Motor neuron (in vitro differentiated cells): ENCODE results near the gene ADCYAP1R1. TPM values are rescaled to one million over a fixed set of nuclear protein-coding genes. Genes with fewer than 3 reads are reported as not detected.

Source experiments
- ATAC-seq, 8 experiments: fragments of 200-7000 bp; cut with Tn5 transposase; replicated peaks in 6 of 8; 2 replicates each; pipeline ENCODE4 v1.8.0; 2021; ENCODE audit warnings: mild to moderate bottlenecking in 8 of 8, moderate library complexity in 8 of 8
- H3K27ac ChIP-seq, 2 donors: fragments of 250-450 bp; sonication (Bioruptor Pico); 2 replicates each; pipeline ENCODE4 v1.9.0; 2021; ENCODE audit warnings: antibody characterized with exemption in 2 of 2, mild to moderate bottlenecking in 2 of 2, moderate library complexity in 1 of 2
- H3K4me1 ChIP-seq, 2 donors: fragments of 250-450 bp; sonication (Bioruptor Pico); replicated peaks in 1 of 2; 2 replicates each; pipeline ENCODE4 v1.6.1; 2021; ENCODE audit warnings: antibody characterized with exemption in 2 of 2, mild to moderate bottlenecking in 2 of 2, moderate library complexity in 1 of 2
- H3K4me3 ChIP-seq, 5 donors: fragments of 250-450 bp; sonication (Bioruptor Pico); 2 replicates each; pipeline ENCODE4 v1.9.0; 2021; ENCODE audit warnings: antibody characterized with exemption in 5 of 5, mild to moderate bottlenecking in 5 of 5, moderate library complexity in 4 of 5
- WGBS, 10 experiments: fragments of 450-650 bp; shearing (Covaris generic); methylation state at CpG; one replicate each; pipeline ENCODE4 v1.0.0; 2022; 5-methylcytosine and 5-hydroxymethylcytosine counted together
- in situ Hi-C, 9 experiments: fragments of 400-800 bp; cut with MboI; loops; one replicate each; pipeline ENCODE4 v1.15.0; 2021; ENCODE audit warnings: low sequenced_read_pairs in 9 of 9, low pct_unique_long_range_greater_than_20kb in 2 of 9; ENCODE audit not compliant: unreplicated experiment in 9 of 9
- total RNA-seq, 8 experiments: library from RNA; unstranded; fragments of 300-600 nt; gene quantifications; 2 replicates each; pipeline versions ENCODE4 v1.2.3 to v1.2.4, GENCODE V29; 2022

ADCYAP1R1 gene
- total RNA-seq = 10 to 100 TPM in 5 of 8 experiments, 1 to 10 TPM in 1, under 1 TPM in 2; 0.36 to 55.0 (median 11.8) TPM

GRCh38 chr7:31051598-31052486 is at the start of gene ADCYAP1R1:
Gene ADCYAP1R1 (plus strand): TSS chr7:31052308. CDS start chr7:31063265, 10,957 bp downstream.
- Histone ChIP-seq H3K4me1 (peaks cover 47 to 55% of the 10 kb centered on the region in 2 donors), H3K4me3 (peak within 1 kb of the TSS; percentile 51 to 63 (median 58)), H3K27ac (peak within 1 kb of the TSS in 1 of 2 donors; percentile 17)
- peak; percentile 62 to 86 (median 84) for ATAC-seq
- WGBS, 10 experiments = 19 to 67% (median 30%) methylated on average over 2 to 6 of the region's 56 CpGs; no CpG with 5 or more reads in 6 of the 10 experiments
- in situ Hi-C loops = no loop called here

GRCh38 chr7:31003097-31003496 is 49.0 kb upstream of the ADCYAP1R1 start:
- Histone ChIP-seq H3K27ac (no peak overlapping the region), H3K4me1 (peaks cover 4 to 11% of the 10 kb centered on the region in 2 donors), H3K4me3 (no peak overlapping the region)
- no peak for ATAC-seq
- WGBS, 10 experiments = 33 to 100% (median 80%) methylated on average over 1 to 2 of the region's 2 CpGs; no CpG with 5 or more reads in 2 of the 10 experiments
- in situ Hi-C loops = no loop called here

- H3K27ac ChIP-seq = no peak overlapping the region
- ATAC-seq = peak in 4 of 8 experiments; percentile 16 to 67 (median 34)
- 76 to 95% (median 88%) methylated on average over 1 to 5 of the region's 6 CpGs; no CpG with 5 or more reads in 3 of the 10 experiments for WGBS, 10 experiments
- peaks cover 4 to 11% of the 10 kb centered on the region in 2 donors for H3K4me1 ChIP-seq
- no peak overlapping the region for H3K4me3 ChIP-seq
- in situ Hi-C loops = no loop called here
These were observed 48.4 kb upstream of the ADCYAP1R1 start for GRCh38 chr7:31003721-31004120.

GRCh38 chr7:31004393-31004792 is 47.7 kb upstream of the ADCYAP1R1 start:
- in situ Hi-C loops = no loop called here
- Histone ChIP-seq H3K27ac (no peak overlapping the region), H3K4me1 (peaks cover 4 to 11% of the 10 kb centered on the region in 2 donors), H3K4me3 (no peak overlapping the region)
- no peak for ATAC-seq
- WGBS, 10 experiments = 33 to 63% (median 38%) methylated on average over 1 of the region's 1 CpG; no CpG with 5 or more reads in 7 of the 10 experiments

GRCh38 chr7:31006857-31007256 is 45.3 kb upstream of the ADCYAP1R1 start:
- Histone ChIP-seq H3K27ac (no peak overlapping the region), H3K4me3 (no peak overlapping the region), H3K4me1 (peaks cover 4 to 11% of the 10 kb centered on the region in 2 donors)
- peak; percentile 60 to 87 (median 70) for ATAC-seq
- WGBS, 10 experiments = 33 to 84% (median 48%) methylated on average over 1 to 4 of the region's 6 CpGs; no CpG with 5 or more reads in 5 of the 10 experiments
- in situ Hi-C loops = no loop called here

- in situ Hi-C loops = no loop called here
- WGBS, 10 experiments = 27 to 80% (median 54%) methylated on average over 1 to 5 of the region's 5 CpGs; no CpG with 5 or more reads in 5 of the 10 experiments
- Histone ChIP-seq H3K4me1 (peaks cover 4 to 11% of the 10 kb centered on the region in 2 donors), H3K27ac (no peak overlapping the region), H3K4me3 (no peak overlapping the region)
- peak in 3 of 8 experiments; percentile 40 to 79 (median 46) for ATAC-seq
These were observed 44.5 kb upstream of the ADCYAP1R1 start for GRCh38 chr7:31007634-31008033.

- no peak for ATAC-seq
- Histone ChIP-seq H3K4me3 (no peak overlapping the region), H3K27ac (no peak overlapping the region), H3K4me1 (peaks cover 2 to 6% of the 10 kb centered on the region in 2 donors)
- in situ Hi-C loops = no loop called here
- 71 to 80% methylated on average over 1 of the region's 3 CpGs; no CpG with 5 or more reads in 8 of the 10 experiments for WGBS, 10 experiments
These were observed 37.3 kb upstream of the ADCYAP1R1 start for GRCh38 chr7:31014826-31015225.

GRCh38 chr7:31017032-31017675 is 35.0 kb upstream of the ADCYAP1R1 start:
- peak in 3 of 8 experiments; percentile 37 to 87 (median 85) for ATAC-seq
- no peak overlapping the region for H3K4me3 ChIP-seq
- in situ Hi-C loops = no loop called here
- peaks cover 2 to 6% of the 10 kb centered on the region in 2 donors for H3K4me1 ChIP-seq
- H3K27ac ChIP-seq = no peak overlapping the region
- WGBS, 10 experiments = 0 to 100% (median 60%) methylated on average over 1 to 4 of the region's 7 CpGs; no CpG with 5 or more reads in 1 of the 10 experiments

- no peak overlapping the region for H3K4me3 ChIP-seq
- no peak for ATAC-seq
- H3K27ac ChIP-seq = no peak overlapping the region
- H3K4me1 ChIP-seq = peaks cover 2 to 6% of the 10 kb centered on the region in 2 donors
- in situ Hi-C loops = no loop called here
- 88 to 100% methylated on average over 1 to 2 of the region's 5 CpGs; no CpG with 5 or more reads in 8 of the 10 experiments for WGBS, 10 experiments
These were observed 34.4 kb upstream of the ADCYAP1R1 start for GRCh38 chr7:31017721-31018120.

GRCh38 chr7:31019509-31019908 is 32.6 kb upstream of the ADCYAP1R1 start:
- Histone ChIP-seq H3K27ac (no peak overlapping the region), H3K4me3 (no peak overlapping the region), H3K4me1 (peaks cover 2 to 6% of the 10 kb centered on the region in 2 donors)
- WGBS, 10 experiments = no CpG with 5 or more reads among the region's 1 CpG
- in situ Hi-C loops = no loop called here
- ATAC-seq = no peak

GRCh38 chr7:31020161-31020560 is 31.9 kb upstream of the ADCYAP1R1 start:
- no peak for ATAC-seq
- Histone ChIP-seq H3K27ac (no peak overlapping the region), H3K4me3 (no peak overlapping the region), H3K4me1 (peaks cover 2 to 6% of the 10 kb centered on the region in 2 donors)
- 100% methylated on average over 1 of the region's 3 CpGs; no CpG with 5 or more reads in 9 of the 10 experiments for WGBS, 10 experiments
- in situ Hi-C loops = no loop called here

GRCh38 chr7:31020652-31021051 is 31.5 kb upstream of the ADCYAP1R1 start:
- 100% methylated on average over 1 of the region's 3 CpGs; no CpG with 5 or more reads in 9 of the 10 experiments for WGBS, 10 experiments
- no peak overlapping the region for H3K4me3 ChIP-seq
- peaks cover 2 to 6% of the 10 kb centered on the region in 2 donors for H3K4me1 ChIP-seq
- in situ Hi-C loops = no loop called here
- H3K27ac ChIP-seq = no peak overlapping the region
- ATAC-seq = no peak

GRCh38 chr7:31022117-31022516 is 30.0 kb upstream of the ADCYAP1R1 start:
- no peak for ATAC-seq
- Histone ChIP-seq H3K4me3 (no peak overlapping the region), H3K4me1 (peaks cover 7 to 10% of the 10 kb centered on the region in 2 donors), H3K27ac (no peak overlapping the region)
- in situ Hi-C loops = no loop called here
- 80 to 92% (median 86%) methylated on average over 2 to 4 of the region's 4 CpGs; no CpG with 5 or more reads in 7 of the 10 experiments for WGBS, 10 experiments
